Mesothelial cell of epicardium (in vitro differentiated cells): ENCODE results near the gene VASH1. TPM values are rescaled to one million over a fixed set of nuclear protein-coding genes. Genes with fewer than 3 reads are reported as not detected.

ENCODE experiments used
- DNase-seq, 2 experiments: peaks; one replicate each; pipeline ENCODE4 v3.0.0; 2021; ENCODE audit warnings: low spot score in 2 of 2; ENCODE audit not compliant: unreplicated experiment in 2 of 2
- H3K27ac Mint-ChIP-seq: 2 replicates; pipeline ENCODE4 v1.8.0; 2021; ENCODE audit warnings: mixed read lengths
- H3K27me3 Mint-ChIP-seq: 2 replicates; pipeline ENCODE4 v1.8.0; 2021; ENCODE audit warnings: low read depth, mixed read lengths
- H3K36me3 Mint-ChIP-seq: 2 replicates; pipeline ENCODE4 v1.8.0; 2021; ENCODE audit warnings: mixed read lengths
- H3K4me1 Mint-ChIP-seq: 2 replicates; pipeline ENCODE4 v1.8.0; 2021; ENCODE audit warnings: mixed read lengths
- H3K4me3 Mint-ChIP-seq: 2 replicates; pipeline ENCODE4 v1.8.0; 2021; ENCODE audit warnings: mild to moderate bottlenecking, moderate library complexity, mixed read lengths
- H3K9me3 Mint-ChIP-seq: 2 replicates; pipeline ENCODE4 v1.8.0; 2021; ENCODE audit warnings: mixed read lengths
- total RNA-seq: library from RNA; stranded (reverse); gene quantifications from 3 replicates; pipeline ENCODE4 v1.2.1, GENCODE V29; 2021
- TF ChIP-seq, protein P1 (sequence below): fragments of 200-600 bp; sonication (generic); IDR thresholded peaks from one replicate; pipeline ENCODE4 v1.5.0; 2021; ENCODE audit warnings: antibody characterized with exemption; ENCODE audit not compliant: unreplicated experiment

Gene VASH1
- total RNA-seq, 1 donor from 2014 or later: 55.5 TPM

DNA sequence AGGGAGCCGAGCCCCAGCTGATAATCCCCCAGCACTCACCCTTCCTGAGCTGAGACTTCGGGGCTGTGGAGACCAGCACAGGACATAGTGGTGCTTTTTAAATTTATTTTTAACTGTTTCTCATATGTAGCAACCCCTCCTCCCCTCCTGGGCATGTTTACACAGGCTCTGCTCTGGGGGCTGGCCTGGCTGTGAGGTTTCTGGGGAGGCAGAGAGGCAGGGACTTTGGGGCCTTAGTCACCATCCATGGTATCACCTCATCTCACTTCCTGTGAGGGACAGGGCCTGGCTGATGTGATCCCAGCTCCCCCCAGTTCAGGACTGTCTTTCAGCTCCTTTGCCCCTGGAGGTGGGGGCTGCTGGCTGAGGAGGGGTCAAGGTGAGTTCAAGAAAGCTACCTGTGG lies 20.4 kb downstream of the VASH1 start:
- peaks cover 17% of the 10 kb centered on the region for H3K4me1 Mint-ChIP-seq

DNA sequence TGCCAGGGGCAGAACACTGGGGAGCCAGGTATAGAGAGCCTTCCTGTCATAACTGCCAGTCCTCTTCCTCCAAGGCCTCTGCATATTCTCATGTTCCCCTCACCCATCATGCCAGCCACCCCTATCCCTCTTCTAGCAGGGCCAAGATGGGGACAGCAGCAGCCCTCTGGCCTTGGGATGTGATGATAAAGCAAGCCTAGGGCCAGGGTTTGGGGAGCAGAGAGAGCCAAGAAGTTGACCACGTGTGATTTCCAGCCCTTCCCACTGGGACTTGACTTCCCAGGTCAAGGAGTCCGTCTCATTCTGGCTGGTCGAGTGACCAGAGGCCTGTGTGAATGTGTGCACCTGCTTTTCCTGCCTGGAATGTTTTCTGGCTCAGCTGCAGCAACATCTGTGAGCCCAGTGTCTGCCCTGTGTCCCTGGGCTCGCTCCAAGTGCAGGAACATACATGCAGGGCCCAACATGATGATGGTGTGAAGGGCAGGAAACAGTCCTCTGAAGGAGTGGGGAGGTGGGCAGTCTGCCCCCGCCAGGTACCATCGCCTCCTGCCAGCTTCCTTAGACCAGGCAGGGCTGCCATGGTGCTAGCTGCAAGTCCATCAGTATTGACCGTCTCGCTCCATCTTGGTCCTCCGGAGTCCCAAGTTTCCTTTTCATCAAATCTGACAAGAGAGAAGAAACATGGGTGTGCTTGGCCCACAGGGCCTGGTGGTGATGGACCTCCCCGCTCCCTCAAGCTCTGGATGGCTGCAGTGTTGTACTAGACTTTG lies 21.0 kb downstream of the VASH1 start:
- TF ChIP-seq, protein P1, sequence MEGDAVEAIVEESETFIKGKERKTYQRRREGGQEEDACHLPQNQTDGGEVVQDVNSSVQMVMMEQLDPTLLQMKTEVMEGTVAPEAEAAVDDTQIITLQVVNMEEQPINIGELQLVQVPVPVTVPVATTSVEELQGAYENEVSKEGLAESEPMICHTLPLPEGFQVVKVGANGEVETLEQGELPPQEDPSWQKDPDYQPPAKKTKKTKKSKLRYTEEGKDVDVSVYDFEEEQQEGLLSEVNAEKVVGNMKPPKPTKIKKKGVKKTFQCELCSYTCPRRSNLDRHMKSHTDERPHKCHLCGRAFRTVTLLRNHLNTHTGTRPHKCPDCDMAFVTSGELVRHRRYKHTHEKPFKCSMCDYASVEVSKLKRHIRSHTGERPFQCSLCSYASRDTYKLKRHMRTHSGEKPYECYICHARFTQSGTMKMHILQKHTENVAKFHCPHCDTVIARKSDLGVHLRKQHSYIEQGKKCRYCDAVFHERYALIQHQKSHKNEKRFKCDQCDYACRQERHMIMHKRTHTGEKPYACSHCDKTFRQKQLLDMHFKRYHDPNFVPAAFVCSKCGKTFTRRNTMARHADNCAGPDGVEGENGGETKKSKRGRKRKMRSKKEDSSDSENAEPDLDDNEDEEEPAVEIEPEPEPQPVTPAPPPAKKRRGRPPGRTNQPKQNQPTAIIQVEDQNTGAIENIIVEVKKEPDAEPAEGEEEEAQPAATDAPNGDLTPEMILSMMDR: no peak

More for the DNA sequence above, 20.4 kb downstream of the VASH1 start:
- Mint-ChIP-seq H3K36me3 (peaks cover 11% of the 10 kb centered on the region), H3K4me3 (no peak overlapping the region), H3K27ac (no peak overlapping the region), H3K9me3 (no peaks in the 10 kb centered on the region), H3K27me3 (no peaks in the 10 kb centered on the region)
- TF ChIP-seq, protein P1: no peak
- DNase-seq: peak in 1 of 2 experiments; percentile 36

DNA sequence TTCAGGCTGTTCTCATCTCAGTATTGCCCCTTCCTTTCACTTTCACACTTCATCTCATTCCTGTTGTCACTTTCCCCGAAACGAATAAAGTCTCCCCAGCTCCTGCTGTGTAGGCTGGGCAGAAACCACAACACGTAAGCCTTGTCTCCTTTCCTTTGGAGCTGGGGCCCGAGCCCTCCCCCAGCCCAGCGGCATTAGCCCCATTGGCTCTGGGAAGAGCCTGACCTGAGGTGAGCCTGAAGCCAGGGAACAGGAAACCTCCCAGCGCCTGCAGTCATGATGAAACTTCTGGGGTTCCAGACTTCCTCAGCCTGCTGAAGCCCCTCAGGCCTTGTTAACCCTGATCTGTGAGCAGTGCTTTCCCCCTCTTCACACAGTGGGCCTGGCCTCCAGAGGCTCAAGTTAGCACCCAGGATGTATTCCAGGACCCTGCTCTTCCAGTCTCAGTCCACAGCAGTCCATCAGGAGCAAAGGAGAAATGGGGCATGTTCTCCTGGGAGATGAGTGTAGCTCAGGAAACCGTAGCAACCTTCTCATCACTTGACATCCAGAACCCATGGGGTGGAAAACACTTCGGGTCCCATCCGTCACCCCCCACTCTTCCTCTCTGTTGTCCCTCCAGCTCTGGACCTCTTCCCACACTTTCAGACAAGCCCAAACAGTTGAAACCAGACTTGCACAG lies 21.8 kb downstream of the VASH1 start:
- Mint-ChIP-seq H3K4me3 (no peak overlapping the region), H3K27ac (peak overlapping the region; percentile 41), H3K27me3 (no peaks in the 10 kb centered on the region), H3K36me3 (peaks cover 19% of the 10 kb centered on the region), H3K9me3 (no peaks in the 10 kb centered on the region), H3K4me1 (peaks cover 17% of the 10 kb centered on the region)
- peak in 1 of 2 experiments; percentile 22 for DNase-seq
- TF ChIP-seq, protein P1: no peak

More for the DNA sequence above, 21.0 kb downstream of the VASH1 start:
- Mint-ChIP-seq H3K9me3 (no peaks in the 10 kb centered on the region), H3K36me3 (peaks cover 14% of the 10 kb centered on the region), H3K4me3 (no peak overlapping the region), H3K4me1 (peaks cover 17% of the 10 kb centered on the region), H3K27ac (peak overlapping the region; percentile 22), H3K27me3 (no peaks in the 10 kb centered on the region)
- peak in 1 of 2 experiments; percentile 30 for DNase-seq

DNA sequence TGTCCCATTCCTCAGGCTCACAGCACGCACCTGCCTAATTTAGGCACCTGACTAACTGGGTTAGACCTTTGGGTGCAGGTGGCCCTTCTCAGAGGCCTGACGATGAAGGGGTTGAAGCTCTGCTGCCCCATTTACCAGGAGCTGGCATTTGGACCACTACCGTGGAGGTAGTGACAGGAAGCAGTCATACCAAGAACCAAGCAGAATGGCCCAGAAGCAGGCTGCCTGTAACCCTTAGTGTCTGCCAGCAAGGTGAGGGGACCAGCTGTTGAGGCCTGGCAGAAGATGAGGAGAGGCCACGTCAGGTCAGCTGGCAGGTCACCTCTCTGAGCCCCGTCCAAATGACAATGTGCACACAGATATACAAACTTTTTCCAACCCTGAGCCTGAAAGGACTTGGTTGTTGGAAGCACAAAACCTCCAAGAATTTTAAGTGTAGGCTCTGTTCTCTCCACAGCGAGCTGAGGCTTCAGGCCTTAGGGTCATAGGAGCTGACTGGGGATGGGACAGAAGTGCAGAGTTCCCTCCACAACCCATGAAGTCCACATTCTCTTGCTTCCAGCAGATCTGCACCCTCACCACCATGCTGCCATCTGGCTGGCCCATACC lies 23.1 kb downstream of the VASH1 start:
- DNase-seq: peak in 1 of 2 experiments; percentile 22

DNA sequence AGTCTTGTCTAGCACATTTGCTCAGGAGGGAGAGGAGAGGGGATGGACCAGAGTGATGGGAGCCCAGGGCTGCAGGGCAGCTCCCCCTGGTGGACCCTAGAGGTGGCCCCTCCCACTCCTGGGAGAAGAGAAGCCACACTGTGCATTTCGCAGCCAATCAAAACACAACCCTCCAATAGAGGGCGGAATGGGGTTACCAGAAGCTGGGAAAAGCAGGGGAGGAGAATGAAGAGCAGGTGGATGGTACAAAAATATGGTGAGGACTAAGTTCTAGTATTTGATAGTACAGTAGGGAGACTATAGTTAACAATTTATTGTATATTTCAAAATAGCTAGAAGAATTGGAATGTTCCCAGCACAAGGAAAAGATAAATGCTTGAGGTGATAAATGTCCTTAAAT lies 23.6 kb downstream of the VASH1 start:
- TF ChIP-seq, protein P1: peak; percentile 46
- H3K27ac Mint-ChIP-seq: no peak overlapping the region
- no peak overlapping the region for H3K4me3 Mint-ChIP-seq
- peaks cover 22% of the 10 kb centered on the region for H3K36me3 Mint-ChIP-seq
- H3K9me3 Mint-ChIP-seq: no peaks in the 10 kb centered on the region
- peak in 1 of 2 experiments; percentile 78 for DNase-seq
- H3K27me3 Mint-ChIP-seq: no peaks in the 10 kb centered on the region
- H3K4me1 Mint-ChIP-seq: peaks cover 9% of the 10 kb centered on the region

More for the DNA sequence above, 23.1 kb downstream of the VASH1 start:
- peaks cover 22% of the 10 kb centered on the region for H3K36me3 Mint-ChIP-seq
- H3K4me3 Mint-ChIP-seq: no peak overlapping the region
- TF ChIP-seq, protein P1: no peak
- H3K4me1 Mint-ChIP-seq: peaks cover 10% of the 10 kb centered on the region
- no peaks in the 10 kb centered on the region for H3K9me3 Mint-ChIP-seq
- no peak overlapping the region for H3K27ac Mint-ChIP-seq
- H3K27me3 Mint-ChIP-seq: no peaks in the 10 kb centered on the region
